ENCODE measurements around the gene CIP2A.

CIP2A gene

GRCh38 chr3:108602935-108603294, 13.7 kb upstream of the CIP2A start:
- no peaks in the 10 kb centered on the region for H3K9me3 ChIP-seq (replicated peaks; ENCODE audit: insufficient read depth, low read length)
- H3K27ac ChIP-seq (ENCODE audit: low read length), result no peak overlapping the region
- no peak overlapping the region for H2AFZ ChIP-seq (ENCODE audit: low read length)
- TF ChIP-seq EZH2 (optimal IDR thresholded peaks at IDR 0.05; ENCODE audit: low read depth, low read length), result no peak
- no peak for TF ChIP-seq CTCF (IDR thresholded peaks at IDR 0.05; ENCODE audit: low read length)
- TF ChIP-seq EZH2phosphoT487 (IDR thresholded peaks at IDR 0.05; ENCODE audit: low read length), result no peak
- no peaks in the 10 kb centered on the region for H4K20me1 ChIP-seq (ENCODE audit: insufficient read depth, low read length)
- no peak overlapping the region for H3K9ac ChIP-seq (ENCODE audit: low read length)
- H3K79me2 ChIP-seq (ENCODE audit: low read length), result no peaks in the 10 kb centered on the region
- no peak overlapping the region for H3K4me3 ChIP-seq (ENCODE audit: low read length)
- no peak for DNase-seq
- no peaks in the 10 kb centered on the region for H3K9me2 ChIP-seq (replicated peaks; ENCODE audit: insufficient read depth, low read length)
- no peaks in the 10 kb centered on the region for H3F3A ChIP-seq (ENCODE audit: insufficient read depth, low read length)
- H3K27me3 ChIP-seq (replicated peaks; ENCODE audit: insufficient read depth, low read length), result no peaks in the 10 kb centered on the region
- H3K4me2 ChIP-seq (ENCODE audit: low read depth, low read length), result no peak overlapping the region
- no peaks in the 10 kb centered on the region for H3K4me1 ChIP-seq (ENCODE audit: low read length)
- H3K36me3 ChIP-seq (replicated peaks; ENCODE audit: insufficient read depth, low read length), result no peaks in the 10 kb centered on the region

- Histone ChIP-seq H3K4me3 (ENCODE audit: low read length) (no peak overlapping the region), H3K27me3 (replicated peaks; ENCODE audit: insufficient read depth, low read length) (no peaks in the 10 kb centered on the region), H3K9me2 (replicated peaks; ENCODE audit: insufficient read depth, low read length) (no peaks in the 10 kb centered on the region), H4K20me1 (ENCODE audit: insufficient read depth, low read length) (no peaks in the 10 kb centered on the region), H3K9me3 (replicated peaks; ENCODE audit: insufficient read depth, low read length) (no peaks in the 10 kb centered on the region), H3K36me3 (replicated peaks; ENCODE audit: insufficient read depth, low read length) (no peaks in the 10 kb centered on the region), H3K4me2 (ENCODE audit: low read depth, low read length) (no peak overlapping the region), H3F3A (ENCODE audit: insufficient read depth, low read length) (no peaks in the 10 kb centered on the region), H3K79me2 (ENCODE audit: low read length) (no peaks in the 10 kb centered on the region), H3K9ac (ENCODE audit: low read length) (no peak overlapping the region), H2AFZ (ENCODE audit: low read length) (no peak overlapping the region), H3K4me1 (ENCODE audit: low read length) (no peaks in the 10 kb centered on the region), H3K27ac (ENCODE audit: low read length) (no peak overlapping the region)
- no peak for TF ChIP-seq EZH2 (optimal IDR thresholded peaks at IDR 0.05; ENCODE audit: low read depth, low read length)
- TF ChIP-seq EZH2phosphoT487 (IDR thresholded peaks at IDR 0.05; ENCODE audit: low read length), result no peak
- no peak for TF ChIP-seq CTCF (IDR thresholded peaks at IDR 0.05; ENCODE audit: low read length)
- no peak for DNase-seq
Measured at GRCh38 chr3:108602249-108602934, 13.2 kb upstream of the CIP2A start.

GRCh38 chr3:108599677-108600409, 10.6 kb upstream of the CIP2A start:
- Histone ChIP-seq H3K4me3 (ENCODE audit: low read length) (no peak overlapping the region), H3K27ac (ENCODE audit: low read length) (no peak overlapping the region), H2AFZ (ENCODE audit: low read length) (no peak overlapping the region), H3K36me3 (replicated peaks; ENCODE audit: insufficient read depth, low read length) (no peaks in the 10 kb centered on the region), H4K20me1 (ENCODE audit: insufficient read depth, low read length) (no peaks in the 10 kb centered on the region), H3K27me3 (replicated peaks; ENCODE audit: insufficient read depth, low read length) (no peaks in the 10 kb centered on the region), H3K9ac (ENCODE audit: low read length) (no peak overlapping the region), H3K79me2 (ENCODE audit: low read length) (no peaks in the 10 kb centered on the region), H3F3A (ENCODE audit: insufficient read depth, low read length) (no peaks in the 10 kb centered on the region), H3K9me3 (replicated peaks; ENCODE audit: insufficient read depth, low read length) (no peaks in the 10 kb centered on the region), H3K9me2 (replicated peaks; ENCODE audit: insufficient read depth, low read length) (no peaks in the 10 kb centered on the region), H3K4me1 (ENCODE audit: low read length) (no peaks in the 10 kb centered on the region), H3K4me2 (ENCODE audit: low read depth, low read length) (no peak overlapping the region)
- TF ChIP-seq EZH2 (optimal IDR thresholded peaks at IDR 0.05; ENCODE audit: low read depth, low read length) (no peak), CTCF (IDR thresholded peaks at IDR 0.05; ENCODE audit: low read length) (no peak), EZH2phosphoT487 (IDR thresholded peaks at IDR 0.05; ENCODE audit: low read length) (no peak)
- DNase-seq, result no peak

Data from MM.1S (cell line).